Skeletal muscle satellite cell (primary cell): Measurements from ENCODE around the gene GFRA1.

Source experiments
- H3K27me3 ChIP-seq: 2 replicates; pipeline ENCODE4 v1.7.0; 2013; ENCODE audit warnings: low read length; ENCODE audit not compliant: control insufficient read depth, insufficient read depth
- H3K36me3 ChIP-seq: 2 replicates; pipeline ENCODE4 v1.7.0; 2013; ENCODE audit warnings: mild to moderate bottlenecking, control low read depth, low read length; ENCODE audit not compliant: insufficient read depth
- H3K4me1 ChIP-seq: 2 replicates; pipeline ENCODE4 v1.7.0; 2013; ENCODE audit warnings: low read length; ENCODE audit not compliant: control insufficient read depth, insufficient read depth
- H3K4me2 ChIP-seq: 2 replicates; pipeline ENCODE4 v1.7.0; 2013; ENCODE audit warnings: mild to moderate bottlenecking, low read length
- H3K4me3 ChIP-seq: 2 replicates; pipeline ENCODE4 v1.7.0; 2013; ENCODE audit warnings: low read length
- H3K9ac ChIP-seq: 2 replicates; pipeline ENCODE4 v1.7.0; 2013; ENCODE audit warnings: mild to moderate bottlenecking, low read depth, low read length, moderate library complexity
- H3K9me3 ChIP-seq: replicated peaks from 2 replicates; pipeline ENCODE4 v1.7.0; 2013; ENCODE audit warnings: mild to moderate bottlenecking, control low read depth, low read length

The GFRA1 gene

DNA sequence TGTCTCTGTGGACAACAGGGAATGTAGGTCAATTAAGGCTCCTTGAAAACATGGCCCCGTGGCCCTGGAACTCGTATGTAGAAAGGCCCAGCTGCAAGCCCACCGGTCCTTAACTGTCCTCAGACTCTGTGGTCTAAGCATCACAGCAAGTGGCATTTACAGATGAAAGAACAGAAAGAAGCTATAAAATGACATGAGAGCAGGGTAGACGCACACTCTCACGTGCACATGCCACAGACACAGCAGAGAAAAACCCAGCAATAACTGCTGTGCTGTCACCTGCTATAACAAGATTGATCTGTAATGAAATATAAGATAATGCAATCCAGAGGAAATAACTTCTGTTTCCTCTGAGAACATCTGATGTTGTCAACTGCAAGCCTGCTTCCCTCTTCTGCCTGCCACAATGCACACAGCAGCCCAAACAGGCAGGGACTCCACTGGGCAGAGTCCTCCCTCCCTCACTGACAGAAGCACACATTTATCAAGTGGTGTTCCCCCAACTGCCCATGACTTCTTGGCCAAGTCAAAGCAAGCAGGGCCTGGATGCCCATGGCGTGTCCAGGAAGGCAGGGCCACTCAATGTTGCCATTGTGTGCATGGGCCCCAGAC lies 63.9 kb downstream of the GFRA1 start:
- H3K4me2 ChIP-seq = no peak overlapping the region
- H3K4me1 ChIP-seq = peaks cover 24% of the 10 kb centered on the region
- no peaks in the 10 kb centered on the region for H3K9me3 ChIP-seq
- H3K36me3 ChIP-seq = no peaks in the 10 kb centered on the region
- no peak overlapping the region for H3K9ac ChIP-seq
- no peaks in the 10 kb centered on the region for H3K27me3 ChIP-seq
- H3K4me3 ChIP-seq = no peak overlapping the region

DNA sequence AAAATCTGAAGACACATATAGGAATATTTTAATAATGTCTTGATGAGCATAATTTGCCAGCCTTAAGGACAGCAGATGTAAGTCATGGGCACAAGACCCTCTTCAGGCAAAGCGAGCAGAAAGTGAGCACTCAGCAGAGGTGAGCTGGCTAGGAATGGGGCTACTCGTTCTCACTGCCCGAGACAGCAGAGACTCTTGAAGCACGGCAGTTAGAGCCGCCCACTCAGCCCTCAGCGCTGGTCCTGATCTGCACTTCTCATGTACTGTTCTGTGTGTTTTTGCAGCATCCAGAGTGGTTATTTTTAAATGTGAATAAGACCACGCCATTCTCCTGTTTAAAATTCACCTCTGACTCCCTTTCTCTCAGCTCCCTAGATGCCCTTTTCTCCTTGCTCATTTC lies 65.3 kb downstream of the GFRA1 start:
- Histone ChIP-seq H3K4me1 (peaks cover 14% of the 10 kb centered on the region), H3K27me3 (no peaks in the 10 kb centered on the region), H3K36me3 (no peaks in the 10 kb centered on the region), H3K4me3 (no peak overlapping the region), H3K9me3 (no peaks in the 10 kb centered on the region), H3K4me2 (no peak overlapping the region), H3K9ac (no peak overlapping the region)

DNA sequence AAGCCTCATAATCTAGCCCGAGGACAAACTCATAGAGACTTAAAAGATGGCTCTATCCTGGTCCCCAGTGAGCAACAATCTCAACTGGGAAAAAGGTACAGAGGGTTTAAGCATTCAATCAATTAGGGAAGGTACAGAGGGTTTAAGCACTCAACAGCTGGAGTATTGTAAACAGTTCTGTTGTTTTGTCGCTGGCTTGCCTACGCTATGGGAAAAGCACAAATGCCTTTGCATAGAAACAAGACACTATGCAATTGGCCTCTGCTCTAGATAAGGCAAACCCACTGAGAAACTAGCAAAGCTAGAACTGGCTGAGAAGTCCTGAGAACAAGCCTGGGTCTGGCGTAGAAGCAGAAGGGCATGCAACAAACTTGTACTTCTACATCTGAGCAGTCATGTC lies 69.3 kb downstream of the GFRA1 start:
- H3K4me1 ChIP-seq = peaks cover 6% of the 10 kb centered on the region
- no peaks in the 10 kb centered on the region for H3K36me3 ChIP-seq
- no peak overlapping the region for H3K9ac ChIP-seq
- H3K4me2 ChIP-seq = no peak overlapping the region
- H3K27me3 ChIP-seq = no peaks in the 10 kb centered on the region
- peaks cover 7% of the 10 kb centered on the region for H3K9me3 ChIP-seq
- H3K4me3 ChIP-seq = no peak overlapping the region

DNA sequence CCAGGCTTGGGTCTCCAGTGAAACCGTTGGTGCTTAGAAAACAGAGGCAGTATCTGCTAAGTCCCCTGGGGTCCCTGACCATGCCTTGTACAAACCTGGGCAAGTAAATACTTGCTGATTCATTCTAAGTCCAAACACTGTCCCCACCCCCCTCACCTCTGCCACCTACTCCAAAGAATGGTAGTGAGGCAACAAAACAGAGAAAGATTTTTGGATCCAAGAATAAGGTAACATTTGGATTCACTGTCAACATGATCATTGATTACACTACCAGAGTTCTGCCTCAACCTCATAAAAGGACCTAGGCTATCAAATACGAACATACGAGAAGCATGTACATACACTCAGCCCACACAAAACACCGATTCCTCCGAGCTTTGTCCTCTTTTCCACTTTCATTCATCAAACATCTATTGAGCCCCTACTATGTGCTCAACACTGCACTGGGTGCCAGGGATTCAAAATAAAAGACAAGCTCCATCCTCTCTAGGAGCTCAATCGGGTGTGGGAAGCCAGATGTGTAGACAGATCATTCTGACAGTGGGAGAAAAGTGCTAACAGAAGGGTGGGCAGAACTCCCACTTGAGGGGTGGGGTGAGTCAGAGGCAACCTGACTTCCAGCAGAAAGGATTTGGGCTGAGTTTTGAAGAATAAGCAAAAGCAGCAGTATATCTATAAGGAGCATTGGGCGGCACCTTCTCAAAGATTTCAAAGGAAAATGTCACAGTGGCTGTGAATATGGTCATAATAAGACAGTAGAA lies 71.2 kb downstream of the GFRA1 start:
- Histone ChIP-seq H3K4me2 (no peak overlapping the region), H3K4me1 (peaks cover 6% of the 10 kb centered on the region), H3K9me3 (peaks cover 7% of the 10 kb centered on the region), H3K9ac (no peak overlapping the region), H3K4me3 (no peak overlapping the region), H3K36me3 (no peaks in the 10 kb centered on the region), H3K27me3 (no peaks in the 10 kb centered on the region)

DNA sequence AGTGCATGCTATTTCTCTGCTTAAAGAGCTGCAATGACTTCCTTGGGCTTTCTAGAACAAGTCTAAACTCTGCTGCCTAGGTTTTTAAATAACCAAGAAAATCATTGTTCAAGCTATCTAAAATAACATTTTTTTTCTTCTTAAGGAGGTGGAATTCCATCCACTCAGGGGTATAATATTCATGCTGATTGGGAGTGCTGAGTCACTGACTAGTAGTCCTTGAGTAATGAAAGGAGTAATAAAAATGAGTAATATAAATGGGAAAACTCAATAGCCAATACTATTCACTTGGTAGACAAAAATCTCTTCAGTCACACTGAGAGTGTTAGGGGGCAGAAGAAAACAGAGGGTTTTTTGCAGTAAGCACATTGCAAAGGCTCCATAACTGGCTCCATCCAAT lies 72.0 kb downstream of the GFRA1 start:
- H3K4me3 ChIP-seq = no peak overlapping the region
- H3K36me3 ChIP-seq = no peaks in the 10 kb centered on the region
- H3K27me3 ChIP-seq = no peaks in the 10 kb centered on the region
- no peak overlapping the region for H3K4me2 ChIP-seq
- H3K9me3 ChIP-seq = peaks cover 7% of the 10 kb centered on the region
- H3K9ac ChIP-seq = no peak overlapping the region
- H3K4me1 ChIP-seq = peaks cover 6% of the 10 kb centered on the region

DNA sequence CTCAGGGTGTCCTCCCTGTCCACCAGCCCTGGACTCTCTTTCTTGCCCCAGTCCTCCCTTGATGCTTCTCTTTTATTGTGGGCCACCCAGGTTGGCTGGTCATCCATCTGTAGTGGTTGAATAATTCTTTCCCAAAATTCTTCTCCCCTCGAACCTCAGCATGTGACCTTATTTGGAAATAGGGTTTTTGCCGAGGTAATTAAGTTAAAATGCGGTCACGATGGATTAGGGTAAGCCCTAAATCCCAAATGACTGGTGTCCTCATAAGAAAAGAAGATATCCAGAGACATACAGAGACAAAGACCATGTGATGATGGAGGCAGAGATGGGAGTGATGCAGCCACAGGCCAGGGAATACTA lies 74.3 kb downstream of the GFRA1 start:
- H3K4me1 ChIP-seq = peaks cover 6% of the 10 kb centered on the region
- H3K36me3 ChIP-seq = no peaks in the 10 kb centered on the region
- no peak overlapping the region for H3K9ac ChIP-seq
- peaks cover 7% of the 10 kb centered on the region for H3K9me3 ChIP-seq
- no peak overlapping the region for H3K4me3 ChIP-seq
- H3K27me3 ChIP-seq = no peaks in the 10 kb centered on the region
- no peak overlapping the region for H3K4me2 ChIP-seq

DNA sequence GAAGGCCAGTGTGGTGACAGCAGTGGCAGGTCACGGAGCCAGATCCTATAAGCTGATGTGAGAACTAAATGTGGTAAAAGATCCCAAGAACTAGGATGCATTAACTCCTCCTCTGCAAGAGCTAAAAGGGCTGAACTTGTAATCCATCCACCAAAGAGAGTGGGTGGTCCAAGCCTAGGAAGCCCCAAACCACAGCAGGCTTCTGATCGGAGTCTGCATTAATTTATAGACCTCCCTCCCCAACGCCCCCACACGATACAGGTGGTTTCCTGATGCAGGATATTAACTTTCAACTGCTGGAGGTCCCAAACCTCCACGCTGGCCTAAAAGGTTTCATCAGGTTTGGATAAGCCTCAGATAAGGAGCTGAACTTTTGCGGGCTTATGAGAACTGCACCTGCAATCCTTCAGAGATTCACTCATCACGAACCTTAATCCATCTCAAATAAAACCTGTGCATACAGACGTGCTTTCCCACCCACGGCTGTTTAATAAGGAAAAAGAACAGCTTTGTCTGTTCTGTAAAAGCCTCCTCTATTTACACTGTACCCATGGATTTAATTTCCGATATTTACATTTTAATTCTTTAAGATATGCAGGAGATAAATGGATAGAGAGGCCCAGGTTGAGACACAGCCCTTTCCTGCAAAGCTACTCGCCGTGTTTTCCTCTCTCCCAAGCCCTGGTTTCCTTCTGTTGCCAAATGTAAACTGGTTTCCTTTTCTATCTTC lies 74.9 kb downstream of the GFRA1 start:
- no peak overlapping the region for H3K9ac ChIP-seq
- no peak overlapping the region for H3K4me3 ChIP-seq
- H3K4me2 ChIP-seq = no peak overlapping the region
- H3K4me1 ChIP-seq = peaks cover 6% of the 10 kb centered on the region
- H3K27me3 ChIP-seq = no peaks in the 10 kb centered on the region
- no peaks in the 10 kb centered on the region for H3K36me3 ChIP-seq
- peaks cover 7% of the 10 kb centered on the region for H3K9me3 ChIP-seq

DNA sequence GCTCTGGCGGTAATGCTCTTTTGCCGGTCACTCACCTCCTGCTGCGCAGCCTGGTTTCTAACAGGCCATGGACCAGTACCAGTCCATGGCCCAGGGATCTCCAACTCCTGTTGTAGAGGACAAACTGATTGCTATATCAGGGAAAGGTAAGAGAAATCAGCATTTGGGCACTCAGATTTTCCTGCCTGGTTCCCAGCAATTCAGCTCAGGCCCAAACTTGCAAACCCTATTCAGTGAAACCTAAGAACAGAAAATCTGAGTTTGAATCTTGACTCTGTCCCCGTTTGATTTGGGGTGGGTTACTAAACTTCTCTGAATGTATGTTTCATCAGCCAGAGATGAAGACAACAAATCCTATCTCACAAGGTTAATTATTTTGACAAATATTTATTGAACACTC lies 77.4 kb downstream of the GFRA1 start:
- H3K36me3 ChIP-seq = no peaks in the 10 kb centered on the region
- peaks cover 2% of the 10 kb centered on the region for H3K4me1 ChIP-seq
- H3K4me2 ChIP-seq = no peak overlapping the region
- no peak overlapping the region for H3K9ac ChIP-seq
- no peak overlapping the region for H3K4me3 ChIP-seq
- H3K9me3 ChIP-seq = no peaks in the 10 kb centered on the region
- no peaks in the 10 kb centered on the region for H3K27me3 ChIP-seq

DNA sequence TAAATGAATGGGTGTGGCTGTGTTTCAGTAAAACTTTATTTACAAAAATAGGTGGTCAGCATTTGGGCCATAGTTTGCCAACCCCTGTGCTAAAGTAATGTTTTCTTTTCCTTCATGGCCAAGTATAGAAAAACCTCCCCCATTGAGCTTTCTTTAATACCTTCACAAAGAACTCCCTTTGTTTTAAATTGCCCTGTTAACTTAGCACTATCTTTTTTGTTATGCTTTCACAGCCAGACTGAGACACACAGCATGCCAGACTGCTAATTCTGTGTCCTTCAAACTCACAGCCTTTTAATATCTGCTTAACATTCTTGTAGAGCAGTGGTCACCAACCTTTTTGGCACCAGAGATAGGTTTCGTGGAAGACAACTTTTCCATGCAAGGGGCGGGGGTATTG lies 78.0 kb downstream of the GFRA1 start:
- no peak overlapping the region for H3K4me2 ChIP-seq
- H3K4me3 ChIP-seq = no peak overlapping the region
- H3K4me1 ChIP-seq = no peaks in the 10 kb centered on the region
- no peaks in the 10 kb centered on the region for H3K36me3 ChIP-seq
- H3K9ac ChIP-seq = no peak overlapping the region
- H3K27me3 ChIP-seq = no peaks in the 10 kb centered on the region
- no peaks in the 10 kb centered on the region for H3K9me3 ChIP-seq

DNA sequence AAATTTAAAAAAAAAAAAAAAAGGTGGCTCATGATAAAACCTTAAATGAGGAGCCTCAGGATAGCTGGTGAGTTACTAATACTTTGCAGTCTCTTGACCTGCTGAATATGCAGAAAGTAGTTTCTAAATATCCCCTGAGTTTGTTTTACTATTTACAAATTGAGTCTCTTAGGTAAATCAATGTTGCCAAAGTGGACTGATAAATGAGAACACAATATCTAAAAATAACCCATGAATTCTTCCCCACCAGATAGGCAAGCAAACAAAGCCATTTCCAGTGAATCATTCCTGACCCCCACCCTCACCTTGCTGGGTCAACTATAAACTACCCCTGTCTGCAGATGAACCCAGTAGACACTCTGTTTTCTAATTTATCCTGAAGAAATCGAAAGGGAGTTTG lies 78.9 kb downstream of the GFRA1 start:
- Histone ChIP-seq H3K4me1 (no peaks in the 10 kb centered on the region), H3K4me2 (no peak overlapping the region), H3K9me3 (no peaks in the 10 kb centered on the region)

DNA sequence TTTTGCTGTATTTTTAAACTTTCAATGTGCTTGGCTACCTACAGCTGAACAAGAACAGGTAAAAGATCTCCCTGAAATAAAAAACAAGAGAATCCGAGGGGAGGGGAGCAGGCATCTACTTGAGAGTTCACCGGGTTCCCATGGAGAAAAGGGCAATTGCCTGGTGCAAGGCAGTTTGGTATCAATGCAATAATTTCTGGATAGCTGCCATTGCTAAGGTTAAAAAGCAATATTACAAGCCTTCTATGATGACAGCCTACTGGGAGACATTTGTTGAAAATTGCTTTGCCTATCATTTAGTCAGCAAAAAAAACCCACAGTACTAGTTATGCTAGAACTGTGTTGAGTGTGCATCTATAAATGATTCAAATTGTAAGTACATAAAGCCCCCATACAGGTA lies 82.1 kb downstream of the GFRA1 start:
- Histone ChIP-seq H3K9ac (no peak overlapping the region), H3K36me3 (no peaks in the 10 kb centered on the region), H3K4me2 (no peak overlapping the region), H3K27me3 (no peaks in the 10 kb centered on the region), H3K9me3 (no peaks in the 10 kb centered on the region), H3K4me1 (no peaks in the 10 kb centered on the region), H3K4me3 (no peak overlapping the region)

More for the DNA sequence above, 78.9 kb downstream of the GFRA1 start:
- Histone ChIP-seq H3K9ac (no peak overlapping the region), H3K27me3 (no peaks in the 10 kb centered on the region), H3K4me3 (no peak overlapping the region), H3K36me3 (no peaks in the 10 kb centered on the region)
